Adrenal gland (tissue), 5 donors: ENCODE measurements around the gene ENTHD1.

Experiments
- CTCF ChIP-seq, 6 experiments: fragments of 450-650 bp in 4 of 6; fragments of 200-600 bp in 2 of 6; sonication (generic) in 1 of 6; IDR thresholded peaks; 1 replicate in 5 of 6; 2 replicates in 1 of 6; pipeline versions ENCODE4 v1.5.1 to v1.8.0; 2016 to 2021; ENCODE audit warnings: antibody characterized with exemption in 6 of 6, mild to moderate bottlenecking in 2 of 6, moderate library complexity in 1 of 6
- POLR2A ChIP-seq, 2 donors: fragments of 450-650 bp; IDR thresholded peaks; one replicate each; pipeline ENCODE4 v1.6.1; 2017; ENCODE audit warnings: antibody characterized with exemption in 2 of 2, mild to moderate bottlenecking in 2 of 2, moderate library complexity in 1 of 2
- donor health status: DM: no; HTN: no; CAD: no.

GRCh38 chr22:39697790-39698430, 195.7 kb downstream of the ENTHD1 start:
- TF ChIP-seq CTCF (IDR thresholded peaks at IDR 0.05) = no peak
- TF ChIP-seq POLR2A (IDR thresholded peaks at IDR 0.05) = no peak
